Ascending aorta (tissue), 2 donors: ENCODE results near the gene DGKI. TPM values are rescaled to one million over a fixed set of nuclear protein-coding genes. Genes with fewer than 3 reads are reported as not detected.

ENCODE experiments used
- DNase-seq, 2 donors: peaks; one replicate each; pipeline ENCODE4 v3.0.0-alpha.2; 2019; ENCODE audit warnings: low spot score in 2 of 2
- H3K27ac ChIP-seq, 2 donors: fragments of 200-600 bp; sonication (generic); one replicate each; pipeline ENCODE4 v1.5.1; 2016 to 2017; ENCODE audit warnings: mild to moderate bottlenecking in 1 of 2
- H3K27me3 ChIP-seq: fragments of 200-600 bp; sonication (generic); one replicate; pipeline ENCODE4 v1.5.1; 2017
- H3K36me3 ChIP-seq, 2 donors: fragments of 200-600 bp; sonication (generic); one replicate each; pipeline ENCODE4 v1.5.1; 2016
- H3K4me1 ChIP-seq, 2 donors: fragments of 200-600 bp; sonication (generic); one replicate each; pipeline ENCODE4 v1.5.1; 2016 to 2017; ENCODE audit warnings: mild to moderate bottlenecking in 1 of 2
- H3K4me3 ChIP-seq, 2 donors: fragments of 200-600 bp; sonication (generic); one replicate each; pipeline ENCODE4 v1.5.1; 2016 to 2017; ENCODE audit warnings: mild to moderate bottlenecking in 1 of 2
- H3K9me3 ChIP-seq, 2 donors: fragments of 200-600 bp; sonication (generic); one replicate each; pipeline ENCODE4 v1.5.1; 2016
- CTCF ChIP-seq, 3 experiments: fragments of 200-600 bp in 2 of 3; fragments of 450-650 bp in 1 of 3; sonication (generic) in 2 of 3; IDR thresholded peaks; one replicate each; pipeline ENCODE4 v1.5.1; 2016 to 2019; ENCODE audit warnings: antibody characterized with exemption in 3 of 3, mild to moderate bottlenecking in 1 of 3, moderate library complexity in 1 of 3
- intact Hi-C: fragments of 100-400 bp; cut with DNase I; formaldehyde crosslinking; loops from one replicate; pipeline ENCODE4 v1.15.1; 2023
- total RNA-seq: library from RNA; depleted of rRNA; stranded (reverse); fragments of >200 nt; gene quantifications from one replicate; pipeline ENCODE4 v1.1.0, GENCODE V29; 2016

Gene DGKI
- total RNA-seq, 1 donor from 2014 or later: 13.4 TPM

- intact Hi-C loops: no loop called here
- H3K4me3 ChIP-seq: no peak overlapping the region
- H3K4me1 ChIP-seq: no peaks in the 10 kb centered on the region
- no peaks in the 10 kb centered on the region for H3K36me3 ChIP-seq
- H3K9me3 ChIP-seq: no peaks in the 10 kb centered on the region
- no peak overlapping the region for H3K27ac ChIP-seq
- no peak for DNase-seq
- no peaks in the 10 kb centered on the region for H3K27me3 ChIP-seq
- no peak for TF ChIP-seq CTCF (IDR thresholded peaks at IDR 0.05)
These were observed 377.5 kb downstream of the DGKI start for GRCh38 chr7:137469191-137469811.

GRCh38 chr7:137462847-137463246 lies 383.9 kb downstream of the DGKI start:
- H3K9me3 ChIP-seq: no peaks in the 10 kb centered on the region
- TF ChIP-seq CTCF (IDR thresholded peaks at IDR 0.05): no peak
- H3K4me1 ChIP-seq: no peaks in the 10 kb centered on the region
- no peaks in the 10 kb centered on the region for H3K27me3 ChIP-seq
- intact Hi-C loops: no loop called here
- DNase-seq: no peak
- peaks cover 0 to 8% of the 10 kb centered on the region in 2 donors for H3K36me3 ChIP-seq
- no peak overlapping the region for H3K27ac ChIP-seq
- no peak overlapping the region for H3K4me3 ChIP-seq

- Histone ChIP-seq H3K27ac (no peak overlapping the region), H3K9me3 (no peaks in the 10 kb centered on the region), H3K36me3 (peaks cover 0 to 8% of the 10 kb centered on the region in 2 donors), H3K4me3 (no peak overlapping the region), H3K4me1 (no peaks in the 10 kb centered on the region), H3K27me3 (no peaks in the 10 kb centered on the region)
- DNase-seq: no peak
- TF ChIP-seq CTCF (IDR thresholded peaks at IDR 0.05): no peak
- intact Hi-C loops: no loop called here
These were observed 384.6 kb downstream of the DGKI start for GRCh38 chr7:137462074-137462715.

GRCh38 chr7:137458399-137458798 lies 388.4 kb downstream of the DGKI start:
- DNase-seq: no peak
- H3K27me3 ChIP-seq: no peaks in the 10 kb centered on the region
- no peak overlapping the region for H3K27ac ChIP-seq
- peaks cover 0 to 7% of the 10 kb centered on the region in 2 donors for H3K36me3 ChIP-seq
- H3K9me3 ChIP-seq: no peaks in the 10 kb centered on the region
- H3K4me3 ChIP-seq: no peak overlapping the region
- TF ChIP-seq CTCF (IDR thresholded peaks at IDR 0.05): no peak
- intact Hi-C loops: loop anchor here (5.0 to 10.0 kb wide), 2 partner anchors 134 to 1054 kb away; no protein-coding TSS in a partner anchor
- H3K4me1 ChIP-seq: no peaks in the 10 kb centered on the region

- intact Hi-C loops: loop anchor here (5.0 to 10.0 kb wide), 3 partner anchors 138 to 1050 kb away; no protein-coding TSS in a partner anchor
- peak overlapping the region in 1 of 2 donors; percentile 10 for H3K4me3 ChIP-seq
- peak in 1 of 2 donors; percentile 66 for DNase-seq
These were observed 392.0 kb downstream of the DGKI start for GRCh38 chr7:137454767-137455166.

More at GRCh38 chr7:137454767-137455166, 392.0 kb downstream of the DGKI start:
- Histone ChIP-seq H3K27ac (peak overlapping the region; percentile 43 to 56), H3K4me1 (no peaks in the 10 kb centered on the region), H3K36me3 (no peaks in the 10 kb centered on the region), H3K27me3 (no peaks in the 10 kb centered on the region), H3K9me3 (no peaks in the 10 kb centered on the region)
- TF ChIP-seq CTCF (IDR thresholded peaks at IDR 0.05): no peak
